ENCODE measurements around the gene ADARB1.
"Not testable (repeated sequence)": the region's sequence is repeated elsewhere in the genome, so short reads cannot be mapped to it uniquely, and the experiment has no call there.

ADARB1 gene, protein sequence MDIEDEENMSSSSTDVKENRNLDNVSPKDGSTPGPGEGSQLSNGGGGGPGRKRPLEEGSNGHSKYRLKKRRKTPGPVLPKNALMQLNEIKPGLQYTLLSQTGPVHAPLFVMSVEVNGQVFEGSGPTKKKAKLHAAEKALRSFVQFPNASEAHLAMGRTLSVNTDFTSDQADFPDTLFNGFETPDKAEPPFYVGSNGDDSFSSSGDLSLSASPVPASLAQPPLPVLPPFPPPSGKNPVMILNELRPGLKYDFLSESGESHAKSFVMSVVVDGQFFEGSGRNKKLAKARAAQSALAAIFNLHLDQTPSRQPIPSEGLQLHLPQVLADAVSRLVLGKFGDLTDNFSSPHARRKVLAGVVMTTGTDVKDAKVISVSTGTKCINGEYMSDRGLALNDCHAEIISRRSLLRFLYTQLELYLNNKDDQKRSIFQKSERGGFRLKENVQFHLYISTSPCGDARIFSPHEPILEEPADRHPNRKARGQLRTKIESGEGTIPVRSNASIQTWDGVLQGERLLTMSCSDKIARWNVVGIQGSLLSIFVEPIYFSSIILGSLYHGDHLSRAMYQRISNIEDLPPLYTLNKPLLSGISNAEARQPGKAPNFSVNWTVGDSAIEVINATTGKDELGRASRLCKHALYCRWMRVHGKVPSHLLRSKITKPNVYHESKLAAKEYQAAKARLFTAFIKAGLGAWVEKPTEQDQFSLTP

DNA sequence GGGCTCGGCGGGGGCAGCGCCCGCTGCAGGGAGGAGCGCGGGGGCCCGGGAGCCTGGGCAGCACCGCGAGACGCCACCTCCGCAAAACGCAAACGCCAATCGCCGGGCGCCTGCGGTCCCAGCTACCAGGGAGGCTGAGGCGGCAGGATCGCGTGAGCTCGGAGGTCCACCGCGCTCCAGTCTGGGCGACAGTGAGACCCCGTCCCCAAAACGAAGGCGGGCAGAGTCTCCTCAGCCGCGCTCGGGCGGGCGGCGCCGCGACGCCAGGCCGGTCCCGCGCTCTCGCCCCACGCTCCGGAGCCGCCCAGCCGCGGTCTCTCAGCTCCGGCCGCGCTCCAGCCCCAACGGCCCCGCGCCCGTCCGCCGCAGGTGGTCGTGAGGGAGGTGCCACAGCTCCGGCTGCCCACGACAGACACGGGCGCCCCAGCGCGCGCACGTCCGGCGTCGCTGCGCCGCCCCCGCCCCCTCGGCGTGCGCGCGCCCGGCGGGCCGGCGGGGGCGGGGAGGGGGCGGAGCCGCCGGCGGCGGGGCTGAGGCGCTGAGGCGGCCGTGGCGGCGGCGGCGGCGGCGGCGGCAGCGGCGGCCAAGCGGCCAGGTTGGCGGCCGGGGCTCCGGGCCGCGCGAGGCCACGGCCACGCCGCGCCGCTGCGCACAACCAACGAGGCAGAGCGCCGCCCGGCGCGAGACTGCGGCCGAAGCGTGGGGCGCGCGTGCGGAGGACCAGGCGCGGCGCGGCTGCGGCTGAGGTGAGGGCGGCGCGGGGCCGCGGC, at the start of gene ADARB1:
TSS of gene ADARB1 (plus strand) at position 533 of the 770 bp plus-strand sequence. CDS start 97,077 bp downstream, outside the sequence.
- peak; percentile 89 for DNase-seq

DNA sequence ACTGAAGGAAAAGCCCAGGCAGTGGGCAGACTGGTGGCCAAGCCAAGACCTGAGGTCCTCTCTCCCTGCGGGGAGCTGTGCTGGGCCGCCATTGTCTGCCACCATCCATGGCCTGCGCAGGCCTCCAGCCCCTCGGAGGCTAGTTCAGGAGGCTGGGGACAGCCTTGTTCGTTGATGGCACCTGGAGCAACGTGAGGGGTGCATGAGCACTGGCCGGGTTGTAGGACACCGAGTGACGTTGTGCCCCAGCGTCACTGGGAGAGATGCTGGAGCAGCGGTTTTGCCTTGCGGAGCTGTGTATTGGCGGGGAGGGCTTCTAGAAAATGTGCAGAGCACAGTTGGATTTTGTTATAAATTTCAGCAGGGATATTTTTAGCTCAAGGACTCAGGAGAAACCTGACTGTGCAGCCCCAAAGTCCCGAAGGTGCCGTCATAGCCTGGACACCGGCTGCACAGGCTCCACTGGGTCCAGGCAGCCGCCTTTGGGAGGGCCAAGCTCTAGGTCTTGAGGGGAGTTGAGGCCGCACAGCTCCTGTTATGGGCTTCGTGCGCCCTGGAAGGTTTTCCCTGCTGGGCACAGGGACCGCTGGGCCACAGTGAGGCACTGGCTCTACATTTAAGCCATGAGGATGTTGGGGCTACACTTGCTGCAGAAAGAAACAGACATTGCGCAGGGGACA, 48.2 kb upstream of the ADARB1 start:
- no peak for DNase-seq

DNA sequence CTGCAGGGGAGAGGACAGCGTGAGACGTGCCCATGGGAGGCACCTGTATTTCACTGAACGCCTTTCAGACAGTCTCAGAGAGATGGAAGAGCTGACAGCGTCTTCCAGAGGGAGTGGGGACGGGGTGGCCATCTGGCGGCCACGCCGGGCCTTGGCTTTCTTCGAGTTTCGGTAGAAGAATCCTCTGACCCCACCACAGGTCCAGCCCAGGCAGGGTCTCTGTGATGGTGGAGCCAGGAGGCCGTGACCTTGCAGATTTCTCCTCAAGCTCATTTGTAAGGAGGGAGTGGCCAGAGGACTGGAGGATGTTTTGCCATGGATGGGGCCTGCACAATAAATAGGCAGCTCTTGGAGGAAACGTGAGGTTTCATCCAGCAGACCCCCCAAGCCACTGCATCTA, 47.6 kb upstream of the ADARB1 start:
- no peak for DNase-seq

DNA sequence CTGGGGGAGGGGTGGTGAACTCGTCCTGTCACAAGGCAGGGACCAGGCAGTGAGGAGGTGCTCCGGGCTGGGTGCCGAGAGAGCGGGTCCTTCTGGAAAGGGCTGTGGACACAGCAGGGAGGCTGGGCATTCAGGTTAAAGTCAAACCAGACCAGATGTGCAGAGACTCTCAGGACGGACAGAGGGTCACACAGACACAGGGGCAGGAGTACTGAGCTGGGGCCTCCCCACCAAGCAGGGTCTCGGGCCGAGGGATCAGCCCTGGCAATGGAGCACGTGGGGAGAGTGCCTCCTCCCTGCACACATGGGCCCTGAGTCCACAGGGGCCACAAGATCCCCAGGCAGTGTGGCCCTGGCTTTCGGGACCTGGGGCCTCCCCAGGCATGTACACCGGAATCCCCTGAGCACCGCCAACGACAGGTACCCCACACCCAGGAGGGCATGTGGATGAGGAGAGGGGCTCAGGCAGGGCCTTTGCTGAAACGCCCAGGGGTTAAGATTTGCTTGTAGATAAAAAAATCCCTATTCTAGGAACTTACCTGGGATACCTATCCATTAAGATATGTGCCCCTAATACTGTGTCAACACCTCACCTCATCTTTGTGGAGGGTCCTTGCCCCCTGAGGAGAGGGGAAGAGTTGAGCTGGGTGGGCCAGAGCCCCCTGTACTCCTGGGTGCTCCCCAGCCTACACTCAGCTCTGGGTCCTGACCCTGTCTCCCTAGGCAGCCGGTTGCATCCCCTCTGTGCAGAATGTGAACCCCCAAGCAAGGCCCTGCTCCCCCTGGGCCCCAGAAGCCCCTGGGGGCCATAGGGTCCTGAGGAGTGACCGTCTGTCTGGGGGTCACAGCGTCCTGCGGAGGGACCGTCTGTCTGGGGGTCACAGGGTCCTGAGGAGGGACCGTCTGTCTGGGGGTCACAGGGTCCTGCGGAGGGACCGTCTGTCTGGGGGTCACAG, 46.9 kb upstream of the ADARB1 start:
- no peak for DNase-seq

DNA sequence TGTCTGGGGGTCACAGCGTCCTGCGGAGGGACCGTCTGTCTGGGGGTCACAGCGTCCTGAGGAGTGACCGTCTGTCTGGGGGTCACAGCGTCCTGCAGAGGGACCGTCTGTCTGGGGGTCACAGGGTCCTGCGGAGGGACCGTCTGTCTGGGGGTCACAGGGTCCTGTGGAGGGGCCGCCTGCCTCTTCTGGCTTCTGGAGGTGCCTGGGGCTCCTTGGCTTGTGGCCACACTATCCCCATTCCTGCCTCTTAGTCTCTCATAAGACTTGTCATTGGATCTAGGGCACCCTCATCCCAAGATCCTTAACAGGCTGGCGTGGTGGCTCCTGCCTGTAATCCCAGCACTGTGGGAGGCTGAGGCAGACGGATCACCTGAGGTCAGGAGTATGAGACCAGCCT, 45.7 kb upstream of the ADARB1 start:
- DNase-seq: not testable (repeated sequence)

DNA sequence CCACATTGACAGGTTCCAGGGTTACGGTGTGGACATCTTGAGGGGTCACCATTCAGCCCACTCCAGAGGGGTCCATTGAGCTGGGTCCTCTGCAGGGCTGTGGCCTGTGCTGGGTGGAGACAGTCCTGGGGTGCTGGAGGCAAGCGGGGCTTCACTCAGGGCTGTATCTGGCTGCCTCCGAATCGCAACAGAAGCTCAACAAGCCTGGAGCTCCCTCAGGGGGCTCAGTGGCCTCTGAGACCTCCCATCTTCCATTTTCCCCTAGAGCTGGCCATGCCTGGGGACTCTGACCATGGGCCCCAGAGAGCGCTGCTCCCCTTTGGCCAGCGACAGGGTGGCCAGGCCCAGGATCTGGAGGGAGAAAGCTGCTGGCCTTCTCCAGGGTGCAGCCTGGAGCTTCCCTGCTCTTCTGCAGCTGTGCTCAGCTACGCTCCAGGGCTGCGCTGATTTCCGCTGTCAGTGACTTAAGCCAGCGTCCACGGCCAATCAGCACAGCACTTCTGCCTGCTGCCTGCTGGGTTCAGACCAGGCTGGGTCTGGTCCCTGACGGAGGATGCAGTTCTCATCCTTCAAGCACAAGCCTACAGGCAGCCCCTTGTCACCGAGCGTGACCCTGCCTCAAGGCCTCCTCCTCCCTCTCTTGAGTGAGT, 45.0 kb upstream of the ADARB1 start:
- DNase-seq: no peak

DNA sequence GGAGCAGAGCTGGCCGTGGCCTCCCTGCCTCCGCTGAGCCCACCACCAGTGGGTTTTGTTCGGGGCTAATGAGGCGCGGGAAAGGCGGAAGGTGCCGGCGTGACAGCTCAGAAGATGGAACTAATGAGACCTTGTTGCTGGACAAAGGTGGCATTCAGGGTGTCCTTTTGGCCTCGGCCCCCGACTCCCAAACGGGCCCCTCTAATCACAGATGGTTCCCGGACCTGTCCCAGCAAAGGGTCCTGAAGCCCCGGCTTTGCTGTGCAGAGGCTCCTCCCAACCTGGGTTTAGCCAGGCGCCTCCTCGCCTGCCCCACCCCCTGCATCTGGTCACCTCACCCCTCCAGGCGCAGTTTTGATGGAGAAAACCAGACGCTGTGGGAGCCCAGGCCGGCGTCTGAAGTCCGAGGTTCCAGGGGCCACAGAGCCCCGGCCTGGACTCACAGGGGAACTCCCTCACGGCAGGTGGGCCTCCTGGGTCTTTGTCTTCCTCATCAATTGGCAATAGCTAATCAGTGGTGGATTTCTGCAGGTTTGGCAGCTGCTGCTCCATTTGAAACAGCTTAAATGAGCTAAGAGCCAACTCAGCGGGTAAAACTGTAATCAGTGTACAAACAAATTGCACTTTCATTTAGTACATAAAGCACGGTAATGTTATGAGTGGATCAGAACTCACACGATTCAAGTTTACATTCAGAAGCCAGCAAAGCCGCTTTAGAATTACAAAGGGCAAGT, 44.3 kb upstream of the ADARB1 start:
- no peak for DNase-seq

DNA sequence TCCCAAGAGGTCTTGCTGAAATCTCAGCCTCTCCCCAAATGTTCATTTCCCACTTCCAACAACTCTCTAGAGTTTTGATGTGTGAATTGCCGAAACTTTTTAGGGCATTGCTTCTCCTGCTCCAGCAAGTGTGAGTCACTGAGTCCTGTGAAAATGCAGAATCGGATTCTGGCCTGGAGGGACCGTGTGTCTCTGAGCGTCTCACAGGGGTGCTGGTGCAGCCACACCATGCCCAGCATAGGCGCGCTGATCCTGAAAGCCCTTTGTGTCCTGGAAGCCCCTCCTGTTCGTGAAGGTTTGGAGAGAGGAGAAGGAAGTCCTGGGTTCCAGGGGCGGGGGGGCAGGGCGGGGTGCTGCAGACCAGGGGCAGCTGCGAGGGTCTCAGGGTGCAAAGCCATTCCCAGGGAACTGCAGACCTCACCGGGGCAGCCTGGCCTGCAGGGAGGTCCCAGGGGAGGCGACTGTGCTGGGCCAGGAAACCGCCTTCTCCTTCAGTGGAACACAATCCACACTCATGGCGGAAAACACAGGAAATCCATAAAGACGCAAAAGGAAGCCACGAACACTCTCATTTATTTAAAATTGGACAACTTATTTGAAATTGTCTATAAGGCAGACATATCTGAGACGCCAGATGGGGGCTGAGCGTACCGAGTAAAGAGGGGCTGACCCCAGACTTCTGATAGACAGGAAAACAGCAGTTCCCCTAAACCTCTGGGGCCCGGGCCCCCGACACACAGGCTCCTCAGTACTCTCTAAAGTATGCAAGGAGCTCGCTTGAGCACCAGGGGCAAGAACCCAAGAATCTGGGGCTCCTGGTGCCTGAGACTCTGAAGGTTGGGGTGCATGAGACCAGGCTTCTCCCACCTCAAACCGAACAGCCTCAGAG, 43.5 kb upstream of the ADARB1 start:
- DNase-seq: no peak

DNA sequence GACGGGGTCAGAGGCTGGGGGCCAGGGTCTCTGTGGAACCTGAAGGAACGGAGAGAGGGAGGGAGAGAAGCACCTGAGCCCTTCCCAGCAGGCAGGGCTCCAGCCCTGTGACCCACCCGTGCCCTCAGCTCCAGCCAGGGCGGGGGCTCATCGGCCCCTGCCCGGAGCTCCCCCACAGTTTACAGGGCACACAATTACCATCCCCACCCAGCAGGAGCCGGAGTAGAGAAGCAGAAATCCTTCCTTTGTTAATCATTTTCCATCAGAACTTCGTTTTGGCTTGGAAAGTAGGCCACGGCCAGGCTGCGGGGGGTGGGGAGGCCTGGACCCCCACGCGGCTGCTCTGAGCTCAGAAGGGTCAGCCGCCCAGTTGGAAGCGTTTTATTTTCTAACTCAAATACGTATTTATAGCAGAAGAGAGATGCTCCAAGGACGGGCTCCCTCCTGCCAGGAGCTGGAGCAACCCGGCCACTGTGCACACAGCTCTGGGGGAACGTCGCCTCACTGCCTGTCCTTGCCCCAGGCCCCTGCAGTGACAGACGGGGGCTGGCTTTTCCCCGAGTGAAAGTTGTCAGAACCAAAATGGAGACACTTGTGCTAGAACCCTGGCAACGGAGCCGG, 42.7 kb upstream of the ADARB1 start:
- DNase-seq: no peak

DNA sequence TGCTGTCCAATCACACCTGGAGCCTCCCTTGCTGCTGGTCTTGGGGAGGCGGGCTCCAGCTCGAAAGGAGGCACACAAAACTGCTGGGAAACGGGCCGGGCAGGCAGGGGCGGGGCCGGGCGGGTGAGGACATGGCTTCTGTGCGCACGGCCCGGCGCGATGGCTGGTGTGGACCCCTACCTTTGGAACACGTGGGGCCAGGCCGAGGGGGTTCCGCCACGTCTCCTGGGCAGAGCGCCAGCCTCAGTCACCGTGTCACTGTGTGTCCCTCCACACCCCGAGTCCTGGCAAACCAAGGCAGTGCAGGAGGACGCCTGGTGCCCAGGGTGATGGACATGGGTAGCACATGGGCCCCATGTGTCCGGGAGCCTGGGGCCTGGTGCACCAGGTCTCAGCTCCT, 42.0 kb upstream of the ADARB1 start:
- no peak for DNase-seq

DNA sequence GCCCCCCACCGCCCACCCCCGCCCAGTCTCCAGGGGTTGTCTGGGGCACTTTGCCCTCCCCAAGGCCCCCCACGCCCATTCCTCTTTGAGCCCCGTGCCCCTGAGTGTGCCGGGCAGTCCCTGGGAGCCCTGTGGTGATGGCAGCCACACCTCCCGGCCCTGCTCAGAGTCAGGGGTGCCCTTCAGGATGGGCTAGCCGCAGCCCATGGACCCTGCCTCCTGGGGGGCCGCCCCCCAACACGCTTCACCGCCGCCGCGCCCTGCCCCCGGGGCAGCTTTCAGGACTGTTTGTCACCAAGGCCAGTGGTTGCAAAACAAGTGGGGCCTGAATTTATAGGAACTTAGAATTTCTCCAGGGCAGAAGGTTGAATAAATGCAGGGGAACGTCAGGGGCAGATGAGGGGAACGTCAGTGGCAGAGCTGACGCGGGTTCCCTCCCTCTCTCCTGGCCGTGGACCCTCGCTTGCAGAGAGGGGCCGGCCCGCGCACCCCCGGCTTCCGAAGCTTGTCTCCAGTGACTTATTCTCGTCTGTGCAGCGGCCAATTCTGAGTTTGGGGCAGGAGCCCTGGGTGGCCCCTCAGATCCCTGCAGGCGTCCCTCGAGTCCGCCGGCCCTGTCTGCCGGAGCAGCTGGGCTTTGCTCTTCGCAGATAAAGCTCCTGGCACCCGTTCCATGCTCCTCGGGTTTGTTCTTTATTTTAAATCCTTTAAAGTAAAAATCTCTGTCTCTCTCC, 41.2 kb upstream of the ADARB1 start:
- DNase-seq: no peak

DNA sequence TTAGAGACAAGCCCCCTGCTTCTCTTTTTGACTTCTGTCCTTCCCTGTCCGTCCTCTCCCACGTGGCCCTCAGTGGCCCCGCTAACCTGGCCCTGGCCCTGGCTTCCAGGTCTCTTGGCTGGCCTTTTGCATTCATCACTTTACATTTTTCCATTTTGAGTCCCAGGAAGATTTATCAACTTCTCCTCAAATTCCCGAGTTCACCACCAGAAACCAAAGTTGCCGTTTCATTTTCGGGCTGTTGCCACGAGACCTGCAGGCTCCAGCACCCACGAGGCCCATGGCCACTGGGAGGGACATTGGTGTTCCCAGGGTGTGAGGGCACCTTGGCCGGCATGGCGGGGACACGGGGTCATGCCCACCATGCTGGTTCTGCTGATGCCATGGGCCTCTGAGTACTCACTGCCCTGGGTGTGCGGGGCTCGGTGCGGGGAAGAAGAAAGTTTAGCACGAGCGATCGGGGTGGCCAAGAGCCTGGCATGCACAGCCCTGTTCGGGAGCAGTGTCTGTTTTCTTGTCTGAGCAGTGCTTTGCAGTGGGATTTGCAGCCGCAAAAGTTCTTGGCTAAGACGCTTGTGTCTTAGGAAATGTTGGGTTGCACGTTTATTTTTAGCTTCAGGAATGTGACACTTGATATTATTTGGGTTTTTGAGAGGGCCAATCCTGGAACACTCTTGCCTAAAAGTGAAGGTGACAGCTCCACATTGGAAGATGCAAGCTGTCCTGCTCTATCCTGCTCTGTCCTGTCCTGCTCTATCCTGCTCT, 40.4 kb upstream of the ADARB1 start:
- no peak for DNase-seq

DNA sequence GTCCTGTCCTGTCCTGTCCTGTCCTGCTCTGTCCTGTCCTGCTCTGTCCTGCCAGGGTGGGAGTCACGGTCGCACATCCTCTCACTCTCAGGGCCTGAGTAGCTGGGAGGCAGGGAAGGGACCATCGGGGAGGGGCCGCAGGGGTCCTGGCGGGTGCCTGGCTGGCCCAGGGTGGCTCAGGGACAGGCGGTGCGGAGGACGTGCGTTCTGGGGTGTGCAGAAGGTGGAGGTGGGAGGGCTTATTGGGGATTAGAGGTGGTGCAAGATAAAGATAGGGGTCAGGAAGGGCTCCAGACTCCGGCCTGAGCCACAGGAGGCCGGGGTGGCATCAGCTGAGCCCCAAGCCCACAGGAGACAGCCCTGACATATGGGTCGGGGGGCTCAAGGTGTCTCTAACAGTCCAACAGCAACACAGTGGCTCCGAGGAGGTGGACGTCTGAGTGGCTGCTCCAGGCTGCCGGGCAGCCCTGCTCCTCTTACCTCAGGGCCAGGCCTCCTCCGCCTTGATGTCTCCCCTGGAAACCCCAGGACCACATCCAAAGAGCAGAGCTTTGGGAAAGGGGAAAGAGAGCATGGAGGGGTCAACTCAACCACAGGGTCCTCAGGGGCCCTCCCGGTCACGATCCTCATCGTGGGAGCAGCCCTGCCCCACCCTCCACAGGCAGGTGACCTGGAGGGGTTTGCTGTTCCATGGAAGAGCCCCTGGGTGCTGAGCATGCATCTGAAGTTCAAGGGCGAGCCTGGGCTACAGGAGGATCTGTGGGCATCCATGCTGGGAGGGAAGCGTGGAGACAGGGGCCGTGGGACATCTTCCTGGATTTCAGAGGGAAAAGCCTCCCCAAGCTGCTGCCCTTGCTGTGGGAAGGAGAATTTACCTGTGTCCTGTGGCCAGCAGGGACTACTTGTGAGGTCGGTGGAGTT, 39.6 kb upstream of the ADARB1 start:
- no peak for DNase-seq

DNA sequence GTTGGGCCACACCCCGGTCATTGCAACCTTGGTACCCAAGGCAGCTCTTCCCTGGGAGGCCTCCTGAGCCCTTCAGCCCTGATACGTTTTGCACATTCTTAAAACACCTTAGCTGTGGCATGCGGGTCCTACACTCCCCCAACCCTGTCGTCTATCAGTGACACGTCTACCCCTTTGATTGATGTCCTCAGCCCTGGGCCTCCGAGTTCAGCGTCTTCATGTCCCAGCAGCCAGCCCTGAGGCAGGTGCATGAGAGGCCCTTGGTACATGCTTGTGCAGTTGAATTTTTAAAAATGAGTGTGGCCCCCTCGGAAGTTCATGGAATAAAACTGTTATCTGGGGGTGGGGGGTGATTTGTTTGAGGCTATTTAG, 38.9 kb upstream of the ADARB1 start:
- DNase-seq: no peak

DNA sequence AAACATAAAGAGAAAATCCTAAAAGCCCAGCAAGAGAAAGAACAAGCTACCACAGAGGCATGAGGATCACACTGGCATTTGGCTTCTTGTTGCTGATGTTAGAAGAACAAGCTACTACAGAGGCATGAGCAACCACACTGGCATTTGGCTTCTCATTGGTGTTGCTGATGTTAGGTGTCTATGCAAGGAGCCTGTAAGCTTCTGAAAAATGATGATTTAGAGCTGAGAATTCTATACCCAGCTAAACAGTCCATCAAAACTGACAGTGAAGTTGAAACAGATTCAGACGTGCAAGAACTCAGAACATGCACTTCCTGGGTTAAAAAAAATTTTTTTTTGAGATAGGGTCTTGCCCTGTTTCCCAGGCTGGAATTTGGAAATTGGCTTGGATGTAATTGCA, 37.8 kb upstream of the ADARB1 start:
- DNase-seq: no peak

DNA sequence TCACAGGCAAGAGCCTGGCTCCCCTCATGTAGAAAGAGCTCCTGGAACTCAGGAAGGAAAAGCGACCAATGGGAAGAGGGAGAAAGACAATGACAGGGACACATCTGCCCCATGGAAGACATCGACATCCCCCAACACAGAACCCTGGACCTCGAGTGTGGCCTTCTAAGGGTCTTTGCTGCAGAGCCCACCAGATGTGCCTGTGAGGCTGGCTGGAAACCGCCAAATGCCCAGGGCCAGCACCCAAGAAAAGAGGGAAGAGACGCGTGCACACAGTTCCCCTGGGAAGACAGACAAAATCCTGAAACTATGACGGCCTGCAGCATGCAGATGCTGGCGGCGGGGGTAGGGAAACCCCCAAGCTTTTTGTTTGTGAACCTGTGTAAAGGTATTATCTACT, 36.4 kb upstream of the ADARB1 start:
- no peak for DNase-seq

Measured in OCI-M1 (cell line).